Neural cell (in vitro differentiated cells): ENCODE data around the gene ZC3H7B. TPM values are rescaled to one million over a fixed set of nuclear protein-coding genes. Genes with fewer than 3 reads are reported as not detected.

Source experiments
- H2AFZ ChIP-seq: fragments of 200-600, 300-800 bp; sonication (generic), shearing (Covaris generic); 2 replicates; pipeline ENCODE4 v1.6.0; 2014; ENCODE audit warnings: low read depth, mild to moderate bottlenecking, antibody characterized with exemption, low read length, moderate library complexity
- H3F3A ChIP-seq: fragments of 200-600 bp; shearing (Covaris generic); 2 replicates; pipeline ENCODE4 v1.6.1; 2016; ENCODE audit warnings: mild to moderate bottlenecking, moderate library complexity, mixed read lengths, antibody characterized with exemption, low read length; ENCODE audit not compliant: insufficient read depth, poor library complexity, severe bottlenecking
- H3K27ac ChIP-seq: fragments of 200-600, 300-800 bp; sonication (generic), shearing (Covaris generic); 2 replicates; pipeline ENCODE4 v1.5.1; 2014; ENCODE audit warnings: mild to moderate bottlenecking, low read length, moderate library complexity
- H3K27me3 ChIP-seq: fragments of 300-800, 200-600 bp; sonication (generic), shearing (Covaris generic); 2 replicates; pipeline ENCODE4 v1.6.0; 2014; ENCODE audit warnings: mild to moderate bottlenecking, low read depth, low read length, moderate library complexity; ENCODE audit not compliant: insufficient read depth
- H3K36me3 ChIP-seq: fragments of 300-800, 200-600 bp; sonication (generic), shearing (Covaris generic); 2 replicates; pipeline ENCODE4 v1.5.1; 2014; ENCODE audit warnings: mild to moderate bottlenecking, antibody characterized with exemption, low read length, moderate library complexity; ENCODE audit not compliant: insufficient read depth
- H3K4me2 ChIP-seq: fragments of 300-800, 200-600 bp; sonication (generic), shearing (Covaris generic); 2 replicates; pipeline ENCODE4 v1.6.0; 2014; ENCODE audit warnings: mild to moderate bottlenecking, low read length
- H3K4me3 ChIP-seq: fragments of 300-800, 200-600 bp; sonication (generic), shearing (Covaris generic); 2 replicates; pipeline ENCODE4 v1.5.1; 2014; ENCODE audit warnings: mild to moderate bottlenecking, low read length, moderate library complexity
- H3K79me2 ChIP-seq: fragments of 200-600 bp; shearing (Covaris generic); replicated peaks from 2 replicates; pipeline ENCODE4 v1.6.0; 2014; ENCODE audit warnings: mild to moderate bottlenecking, low read length, moderate library complexity; ENCODE audit not compliant: insufficient read depth
- H3K9ac ChIP-seq: fragments of 300-800, 200-600 bp; sonication (generic), shearing (Covaris generic); 2 replicates; pipeline ENCODE4 v1.6.1; 2016; ENCODE audit warnings: mild to moderate bottlenecking, low read length, mixed read lengths
- H3K9me2 ChIP-seq: fragments of 200-600 bp; shearing (Covaris generic); 2 replicates; pipeline ENCODE4 v1.6.1; 2016; ENCODE audit warnings: mild to moderate bottlenecking, low read length, mixed read lengths; ENCODE audit not compliant: insufficient read depth
- H3K9me3 ChIP-seq: fragments of 200-600, 300-800 bp; sonication (generic), shearing (Covaris generic); 2 replicates; pipeline ENCODE4 v1.6.1; 2016; ENCODE audit warnings: mild to moderate bottlenecking, mixed run types, low read length, moderate library complexity, mixed read lengths
- H4K20me1 ChIP-seq: fragments of 200-600 bp; shearing (Covaris generic); 2 replicates; pipeline ENCODE4 v1.6.1; 2016; ENCODE audit warnings: mild to moderate bottlenecking, mixed run types; ENCODE audit not compliant: insufficient read depth
- CTCF ChIP-seq: fragments of 450-650 bp; IDR thresholded peaks from 2 replicates; pipeline ENCODE4 v1.5.1; 2014; ENCODE audit warnings: antibody characterized with exemption, mild to moderate bottlenecking, moderate library complexity; ENCODE audit not compliant: poor library complexity, severe bottlenecking
- EP300 ChIP-seq: fragments of 450-650 bp; conservative IDR thresholded peaks from 2 replicates; pipeline ENCODE4 v1.6.1; 2014; ENCODE audit warnings: antibody characterized with exemption, mild to moderate bottlenecking, moderate library complexity; ENCODE audit not compliant: poor library complexity, severe bottlenecking
- EZH2 ChIP-seq: fragments of 200-600, 300-800 bp; shearing (Covaris generic), sonication (generic); IDR thresholded peaks from 2 replicates; pipeline ENCODE4 v1.6.1; 2014; ENCODE audit warnings: antibody characterized with exemption, low read length, borderline replicate concordance, mild to moderate bottlenecking; ENCODE audit not compliant: insufficient read depth, poor library complexity, severe bottlenecking
- MXI1 ChIP-seq: fragments of 450-650 bp; conservative IDR thresholded peaks from 2 replicates; pipeline ENCODE4 v1.6.1; 2014; ENCODE audit warnings: antibody characterized with exemption, mild to moderate bottlenecking; ENCODE audit not compliant: poor library complexity, severe bottlenecking
- POLR2AphosphoS5 ChIP-seq: IDR thresholded peaks from 2 replicates; pipeline ENCODE4 v1.6.1; 2012
- RAD21 ChIP-seq: fragments of 450-650 bp; conservative IDR thresholded peaks from 2 replicates; pipeline ENCODE4 v1.6.1; 2014; ENCODE audit warnings: antibody characterized with exemption, mild to moderate bottlenecking, moderate library complexity
- SMC3 ChIP-seq: fragments of 450-650 bp; conservative IDR thresholded peaks from 2 replicates; pipeline ENCODE4 v1.6.1; 2014; ENCODE audit warnings: antibody characterized with exemption, mild to moderate bottlenecking, moderate library complexity; ENCODE audit not compliant: poor library complexity
- TAF1 ChIP-seq: IDR thresholded peaks from 2 replicates; pipeline ENCODE4 v1.6.1; 2012; ENCODE audit warnings: low read depth
- polyA plus RNA-seq: library from polyadenylated mRNA; depleted of rRNA; stranded (reverse); fragments of >200 nt; gene quantifications from 2 replicates; pipeline ENCODE4 v1.2.3, GENCODE V29; 2014
- TF ChIP-seq, protein P1 (sequence below): IDR thresholded peaks from 2 replicates; pipeline ENCODE4 v1.6.1; 2012; ENCODE audit warnings: borderline replicate concordance

The ZC3H7B gene
- polyA plus RNA-seq, 1 donor from 2014 or later: 34.6 TPM

GRCh38 chr22:41324821-41325528 is 23.6 kb downstream of the ZC3H7B start:
- Histone ChIP-seq H3K27ac (no peak overlapping the region), H3K27me3 (no peaks in the 10 kb centered on the region), H3K9ac (no peak overlapping the region), H3K4me2 (no peak overlapping the region), H3K9me2 (no peaks in the 10 kb centered on the region), H3K36me3 (no peaks in the 10 kb centered on the region), H3F3A (no peaks in the 10 kb centered on the region), H4K20me1 (no peaks in the 10 kb centered on the region), H3K9me3 (no peaks in the 10 kb centered on the region), H3K79me2 (no peaks in the 10 kb centered on the region), H3K4me3 (no peak overlapping the region), H2AFZ (no peak overlapping the region)
- TF ChIP-seq EZH2 (no peak), POLR2AphosphoS5 (no peak), MXI1 (no peak), SMC3 (no peak), TAF1 (no peak)
- TF ChIP-seq, protein P1, sequence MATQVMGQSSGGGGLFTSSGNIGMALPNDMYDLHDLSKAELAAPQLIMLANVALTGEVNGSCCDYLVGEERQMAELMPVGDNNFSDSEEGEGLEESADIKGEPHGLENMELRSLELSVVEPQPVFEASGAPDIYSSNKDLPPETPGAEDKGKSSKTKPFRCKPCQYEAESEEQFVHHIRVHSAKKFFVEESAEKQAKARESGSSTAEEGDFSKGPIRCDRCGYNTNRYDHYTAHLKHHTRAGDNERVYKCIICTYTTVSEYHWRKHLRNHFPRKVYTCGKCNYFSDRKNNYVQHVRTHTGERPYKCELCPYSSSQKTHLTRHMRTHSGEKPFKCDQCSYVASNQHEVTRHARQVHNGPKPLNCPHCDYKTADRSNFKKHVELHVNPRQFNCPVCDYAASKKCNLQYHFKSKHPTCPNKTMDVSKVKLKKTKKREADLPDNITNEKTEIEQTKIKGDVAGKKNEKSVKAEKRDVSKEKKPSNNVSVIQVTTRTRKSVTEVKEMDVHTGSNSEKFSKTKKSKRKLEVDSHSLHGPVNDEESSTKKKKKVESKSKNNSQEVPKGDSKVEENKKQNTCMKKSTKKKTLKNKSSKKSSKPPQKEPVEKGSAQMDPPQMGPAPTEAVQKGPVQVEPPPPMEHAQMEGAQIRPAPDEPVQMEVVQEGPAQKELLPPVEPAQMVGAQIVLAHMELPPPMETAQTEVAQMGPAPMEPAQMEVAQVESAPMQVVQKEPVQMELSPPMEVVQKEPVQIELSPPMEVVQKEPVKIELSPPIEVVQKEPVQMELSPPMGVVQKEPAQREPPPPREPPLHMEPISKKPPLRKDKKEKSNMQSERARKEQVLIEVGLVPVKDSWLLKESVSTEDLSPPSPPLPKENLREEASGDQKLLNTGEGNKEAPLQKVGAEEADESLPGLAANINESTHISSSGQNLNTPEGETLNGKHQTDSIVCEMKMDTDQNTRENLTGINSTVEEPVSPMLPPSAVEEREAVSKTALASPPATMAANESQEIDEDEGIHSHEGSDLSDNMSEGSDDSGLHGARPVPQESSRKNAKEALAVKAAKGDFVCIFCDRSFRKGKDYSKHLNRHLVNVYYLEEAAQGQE: no peak

DNA sequence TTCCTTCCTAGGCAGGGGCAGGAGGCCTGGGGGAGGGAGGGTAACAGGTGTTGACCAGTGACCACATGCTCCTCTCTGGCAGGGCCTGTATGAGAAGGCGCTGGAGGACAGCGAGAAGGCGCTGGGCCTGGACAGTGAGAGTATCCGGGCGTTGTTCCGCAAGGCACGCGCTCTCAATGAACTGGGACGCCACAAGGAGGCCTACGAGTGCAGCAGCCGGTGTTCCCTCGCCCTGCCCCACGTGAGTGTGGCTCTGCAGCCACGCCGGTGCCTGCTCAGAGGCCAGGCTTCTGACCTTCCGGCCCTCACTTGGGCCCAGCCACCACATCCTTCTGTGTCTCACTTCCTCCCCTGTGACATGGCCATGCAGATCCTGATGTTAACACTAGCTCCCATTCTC is 25.8 kb downstream of the ZC3H7B start:
- Histone ChIP-seq H3K27ac (no peak overlapping the region), H3K9ac (no peak overlapping the region)

More for the DNA sequence above, 25.8 kb downstream of the ZC3H7B start:
- no peaks in the 10 kb centered on the region for H4K20me1 ChIP-seq
- no peaks in the 10 kb centered on the region for H3F3A ChIP-seq
- TF ChIP-seq SMC3 (no peak), TAF1 (no peak), EZH2 (no peak), POLR2AphosphoS5 (no peak), MXI1 (no peak), EP300 (no peak), RAD21 (no peak), CTCF (no peak)
- TF ChIP-seq, protein P1: no peak
- no peak overlapping the region for H3K4me3 ChIP-seq
- H3K27me3 ChIP-seq: no peaks in the 10 kb centered on the region
- H3K4me2 ChIP-seq: no peak overlapping the region
- H2AFZ ChIP-seq: no peak overlapping the region
- H3K9me2 ChIP-seq: no peaks in the 10 kb centered on the region
- no peaks in the 10 kb centered on the region for H3K79me2 ChIP-seq
- H3K36me3 ChIP-seq: no peaks in the 10 kb centered on the region
- H3K9me3 ChIP-seq: no peaks in the 10 kb centered on the region
